Liver (tissue), 9 donors: ENCODE data around the gene CYB5D1. TPM values are rescaled to one million over a fixed set of nuclear protein-coding genes. Genes with fewer than 3 reads are reported as not detected.

Experiments used
- DNase-seq: peaks from one replicate; pipeline ENCODE4 v3.0.0-alpha.2; 2017; ENCODE audit warnings: low spot score
- H3K27ac ChIP-seq, 2 donors: one replicate each; pipeline ENCODE4 v1.7.0; 2013; ENCODE audit warnings: inconsistent platforms in 2 of 2, low read length in 2 of 2, control low read depth in 1 of 2, low read depth in 1 of 2, mild to moderate bottlenecking in 1 of 2
- H3K27me3 ChIP-seq, 4 donors: one replicate each; pipeline versions ENCODE4 v1.6.1 to v1.7.0; 2013; ENCODE audit warnings: low read length in 3 of 4, inconsistent platforms in 1 of 4, mild to moderate bottlenecking in 1 of 4, moderate library complexity in 1 of 4; ENCODE audit not compliant: control insufficient read depth in 4 of 4, insufficient read depth in 4 of 4
- H3K36me3 ChIP-seq, 4 donors: one replicate each; pipeline versions ENCODE4 v1.6.1 to v1.7.0; 2013; ENCODE audit warnings: low read length in 3 of 4, mild to moderate bottlenecking in 3 of 4, low read depth in 1 of 4, moderate library complexity in 1 of 4; ENCODE audit not compliant: control insufficient read depth in 4 of 4, insufficient read depth in 3 of 4
- H3K4me1 ChIP-seq, 4 donors: one replicate each; pipeline versions ENCODE4 v1.6.1 to v1.7.0; 2013; ENCODE audit warnings: low read length in 3 of 4, mild to moderate bottlenecking in 3 of 4, moderate library complexity in 1 of 4; ENCODE audit not compliant: control insufficient read depth in 4 of 4, insufficient read depth in 4 of 4
- H3K4me3 ChIP-seq, 3 donors: one replicate each; pipeline versions ENCODE4 v1.6.1 to v1.7.0; 2013; ENCODE audit warnings: low read length in 3 of 3, control low read depth in 1 of 3, low read depth in 1 of 3, mild to moderate bottlenecking in 1 of 3
- H3K9ac ChIP-seq, 2 donors: one replicate each; pipeline ENCODE4 v1.7.0; 2013; ENCODE audit warnings: low read length in 2 of 2, mild to moderate bottlenecking in 2 of 2, moderate library complexity in 2 of 2, control low read depth in 1 of 2, low read depth in 1 of 2
- H3K9me3 ChIP-seq, 4 donors: one replicate each; pipeline versions ENCODE4 v1.6.1 to v1.7.0; 2013; ENCODE audit warnings: low read length in 3 of 4; ENCODE audit not compliant: control insufficient read depth in 4 of 4
- ATF3 ChIP-seq: IDR thresholded peaks from 2 replicates; pipeline ENCODE4 v1.6.1; 2016; ENCODE audit warnings: antibody characterized with exemption
- EGR1 ChIP-seq, 2 donors: IDR thresholded peaks; 2 replicates each; pipeline ENCODE4 v1.6.1; 2016 to 2018; ENCODE audit warnings: antibody characterized with exemption in 2 of 2, low read depth in 2 of 2
- FOXA1 ChIP-seq: IDR thresholded peaks from 2 replicates; pipeline ENCODE4 v1.6.1; 2016; ENCODE audit warnings: antibody characterized with exemption
- FOXA2 ChIP-seq: IDR thresholded peaks from 2 replicates; pipeline ENCODE4 v1.6.1; 2016; ENCODE audit warnings: antibody characterized with exemption
- GABPA ChIP-seq, 2 donors: IDR thresholded peaks in 1 of 2; conservative IDR thresholded peaks in 1 of 2; 2 replicates each; pipeline ENCODE4 v1.6.1; 2016; ENCODE audit warnings: antibody characterized with exemption in 2 of 2, mild to moderate bottlenecking in 1 of 2, moderate library complexity in 1 of 2
- HNF4A ChIP-seq, 2 donors: conservative IDR thresholded peaks; 2 replicates each; pipeline ENCODE4 v1.6.1; 2016; ENCODE audit warnings: antibody characterized with exemption in 2 of 2, mild to moderate bottlenecking in 2 of 2
- HNF4G ChIP-seq: IDR thresholded peaks from 2 replicates; pipeline ENCODE4 v1.6.1; 2016; ENCODE audit warnings: antibody characterized with exemption
- JUND ChIP-seq, 2 donors: IDR thresholded peaks; 2 replicates each; pipeline ENCODE4 v1.6.1; 2016; ENCODE audit warnings: antibody characterized with exemption in 2 of 2
- MAX ChIP-seq: IDR thresholded peaks from 2 replicates; pipeline ENCODE4 v1.6.1; 2016; ENCODE audit warnings: antibody characterized with exemption
- NR2F2 ChIP-seq: IDR thresholded peaks from 2 replicates; pipeline ENCODE4 v1.6.1; 2016; ENCODE audit warnings: antibody characterized with exemption
- REST ChIP-seq: IDR thresholded peaks from 2 replicates; pipeline ENCODE4 v1.6.1; 2016; ENCODE audit warnings: antibody characterized with exemption, mild to moderate bottlenecking
- RXRA ChIP-seq, 2 donors: IDR thresholded peaks; 2 replicates each; pipeline ENCODE4 v1.6.1; 2017 to 2018; ENCODE audit warnings: antibody characterized with exemption in 2 of 2, mild to moderate bottlenecking in 1 of 2
- SP1 ChIP-seq: IDR thresholded peaks from 2 replicates; pipeline ENCODE4 v1.6.1; 2018; ENCODE audit warnings: antibody characterized with exemption, mild to moderate bottlenecking
- TAF1 ChIP-seq: conservative IDR thresholded peaks from 2 replicates; pipeline ENCODE4 v1.6.1; 2016; ENCODE audit warnings: antibody characterized with exemption, mild to moderate bottlenecking
- YY1 ChIP-seq: IDR thresholded peaks from 2 replicates; pipeline ENCODE4 v1.6.1; 2016; ENCODE audit warnings: antibody characterized with exemption, mild to moderate bottlenecking
- ZBTB33 ChIP-seq: IDR thresholded peaks from 2 replicates; pipeline ENCODE4 v1.6.1; 2016; ENCODE audit warnings: antibody characterized with exemption
- WGBS: extraction: QIAGEN DNeasy Blood & Tissue Kit; methylation state at CpG from one replicate; pipeline ENCODE4 v1.1.7; 2013; 5-methylcytosine and 5-hydroxymethylcytosine counted together
- polyA plus RNA-seq, 2 donors: library from polyadenylated mRNA; stranded (reverse) in 1 of 2; unstranded in 1 of 2; fragments of 200-250 nt in 1 of 2; fragments of >200 nt in 1 of 2; fragmentation: Nextera tagmentation in 1 of 2; extraction: Ambion mirVana in 1 of 2; gene quantifications; one replicate each; pipeline versions ENCODE4 v1.2.1 to v1.2.3, GENCODE V29; 2013 to 2015
- total RNA-seq, 2 donors: library from RNA; depleted of rRNA; stranded (reverse); fragments of >200 nt; gene quantifications; one replicate each; pipeline ENCODE4 v1.2.3, GENCODE V29; 2014
- donor health status: healthy.
- donor health status: healthy.
- donor health status: healthy.
- donor health status: healthy.
- donor health status: healthy.

CYB5D1 gene
- total and polyA plus RNA-seq, 4 donors: 2.5 to 12.0 (median 6.6) TPM

GRCh38 chr17:7843257-7843535 lies 14.6 kb upstream of the CYB5D1 start (continued):
- TF ChIP-seq ZBTB33 (no peak), ATF3 (no peak), NR2F2 (no peak), SP1 (no peak), JUND (IDR thresholded peaks at IDR 0.05) (no peak)

- Histone ChIP-seq H3K9me3 (no peaks in the 10 kb centered on the region), H3K4me1 (peaks cover 0 to 45% (median 28%) of the 10 kb centered on the region in 4 donors), H3K36me3 (peaks cover 3 to 17% (median 7%) of the 10 kb centered on the region in 4 donors), H3K9ac (peak overlapping the region; percentile 96 to 100), H3K4me3 (peak overlapping the region; percentile 66 to 97 (median 90)), H3K27ac (peak overlapping the region; percentile 99 to 100), H3K27me3 (no peaks in the 10 kb centered on the region)
- under 1% methylated on average over 61 of the region's 61 CpGs for WGBS
- DNase-seq: peak; percentile 80
- TF ChIP-seq GABPA (IDR thresholded peaks at IDR 0.05 in 1 of 2, conservative IDR thresholded peaks at IDR 0.05 in 1 of 2) (peak in 1 of 2 donors; percentile 34), RXRA (IDR thresholded peaks at IDR 0.05) (peak; percentile 57 to 62), MAX (peak; percentile 44), FOXA1 (no peak), REST (peak; percentile 78), EGR1 (IDR thresholded peaks at IDR 0.05; ENCODE audit: low read depth in 2 of 2) (peak; percentile 65 to 76), HNF4G (peak; percentile 88), HNF4A (conservative IDR thresholded peaks at IDR 0.05) (peak; percentile 89 to 94), ATF3 (no peak), YY1 (peak; percentile 76), FOXA2 (no peak), JUND (IDR thresholded peaks at IDR 0.05) (peak in 1 of 2 donors; percentile 53), SP1 (peak; percentile 89), TAF1 (peak; percentile 74), ZBTB33 (peak; percentile 29)
These were observed 14.1 kb upstream of the CYB5D1 start for GRCh38 chr17:7843536-7844291.
